Esophagus squamous epithelium (tissue), 5 donors: ENCODE results near the gene C2orf76. TPM values are rescaled to one million over a fixed set of nuclear protein-coding genes. Genes with fewer than 3 reads are reported as not detected.

Experiments
- DNase-seq: peaks from one replicate; lab custom pipeline; 2025; lab: John Stamatoyannopoulos, UW
- H3K27ac ChIP-seq, 4 donors: fragments of 200-600 bp; sonication (generic); one replicate each; pipeline ENCODE4 v1.5.1; 2016 to 2019; ENCODE audit warnings: mild to moderate bottlenecking in 1 of 4
- H3K27me3 ChIP-seq, 4 donors: fragments of 200-600 bp; sonication (generic); 1 replicate in 3 of 4; 2 replicates in 1 of 4; pipeline versions ENCODE4 v1.5.1 to v1.6.0; 2017 to 2021; ENCODE audit warnings: antibody characterized with exemption in 1 of 4
- H3K36me3 ChIP-seq, 3 donors: fragments of 200-600 bp; sonication (generic); one replicate each; pipeline ENCODE4 v1.5.1; 2016 to 2019
- H3K4me1 ChIP-seq, 3 donors: fragments of 200-600 bp; sonication (generic); one replicate each; pipeline ENCODE4 v1.5.1; 2017 to 2019
- H3K4me3 ChIP-seq, 4 donors: fragments of 200-600 bp; sonication (generic); 1 replicate in 3 of 4; 2 replicates in 1 of 4; pipeline ENCODE4 v1.5.1; 2016 to 2019; ENCODE audit warnings: mild to moderate bottlenecking in 2 of 4, moderate library complexity in 1 of 4
- H3K9me3 ChIP-seq, 3 donors: fragments of 200-600 bp; sonication (generic); one replicate each; pipeline ENCODE4 v1.5.1; 2016 to 2019
- CTCF ChIP-seq, 6 experiments: fragments of 450-650 bp in 4 of 6; fragments of 200-600 bp in 2 of 6; sonication (generic) in 2 of 6; IDR thresholded peaks; one replicate each; pipeline ENCODE4 v1.5.1; 2016 to 2019; ENCODE audit warnings: antibody characterized with exemption in 6 of 6, mild to moderate bottlenecking in 4 of 6, moderate library complexity in 4 of 6
- POLR2A ChIP-seq, 4 donors: fragments of 450-650 bp; IDR thresholded peaks; one replicate each; pipeline ENCODE4 v1.6.1; 2017; ENCODE audit warnings: antibody characterized with exemption in 4 of 4, mild to moderate bottlenecking in 4 of 4, moderate library complexity in 3 of 4
- WGBS, 2 donors: methylation state at CpG; one replicate each; pipeline ENCODE4 v1.1.5; 2018; 5-methylcytosine and 5-hydroxymethylcytosine counted together
- intact Hi-C: fragments of 100-400 bp; cut with DNase I; formaldehyde crosslinking; loops from one replicate; pipeline ENCODE4 v1.15.0; 2022
- total RNA-seq, 4 donors: library from RNA; depleted of rRNA; stranded (reverse); fragments of >200 nt; gene quantifications; one replicate each; pipeline ENCODE4 v1.1.0, GENCODE V29; 2016
- donor health status: DM: yes; HTN: yes; CAD: no.

Gene C2orf76
- total RNA-seq, 4 donors from 2014 or later, result 5.7 to 9.7 (median 8.4) TPM

GRCh38 chr2:119385466-119385865 is 18.8 kb upstream of the C2orf76 start:
- H3K9me3 ChIP-seq, result no peaks in the 10 kb centered on the region
- 72 to 90% methylated on average over 3 of the region's 3 CpGs for WGBS, 2 donors
- TF ChIP-seq POLR2A (IDR thresholded peaks at IDR 0.05), result no peak
- no peak for TF ChIP-seq CTCF (IDR thresholded peaks at IDR 0.05)
- H3K27me3 ChIP-seq, result no peaks in the 10 kb centered on the region
- intact Hi-C loops, result no loop called here
- H3K4me3 ChIP-seq, result no peak overlapping the region
- DNase-seq, result no peak
- H3K36me3 ChIP-seq, result no peaks in the 10 kb centered on the region
- H3K4me1 ChIP-seq, result peaks cover 12 to 56% (median 34%) of the 10 kb centered on the region in 3 donors
- no peak overlapping the region for H3K27ac ChIP-seq

- no peak for DNase-seq
- Histone ChIP-seq H3K4me1 (peaks cover 12 to 51% (median 34%) of the 10 kb centered on the region in 3 donors), H3K36me3 (no peaks in the 10 kb centered on the region), H3K4me3 (no peak overlapping the region), H3K27ac (no peak overlapping the region), H3K27me3 (no peaks in the 10 kb centered on the region), H3K9me3 (no peaks in the 10 kb centered on the region)
- 63% methylated on average over 2 of the region's 4 CpGs; no CpG with 5 or more reads in 1 of the 2 donors for WGBS, 2 donors
- intact Hi-C loops, result no loop called here
- no peak for TF ChIP-seq CTCF (IDR thresholded peaks at IDR 0.05)
- no peak for TF ChIP-seq POLR2A (IDR thresholded peaks at IDR 0.05)
Measured at GRCh38 chr2:119384971-119385370, 18.3 kb upstream of the C2orf76 start.

- TF ChIP-seq CTCF (IDR thresholded peaks at IDR 0.05), result no peak
- TF ChIP-seq POLR2A (IDR thresholded peaks at IDR 0.05), result no peak
- no peaks in the 10 kb centered on the region for H3K27me3 ChIP-seq
- DNase-seq, result no peak
- H3K4me3 ChIP-seq, result no peak overlapping the region
- WGBS, 2 donors, result 33 to 40% methylated on average over 5 to 6 of the region's 6 CpGs
- peak overlapping the region in 2 of 4 donors; percentile 4 to 33 for H3K27ac ChIP-seq
- H3K4me1 ChIP-seq, result peaks cover 6 to 37% (median 21%) of the 10 kb centered on the region in 3 donors
- intact Hi-C loops, result no loop called here
- no peaks in the 10 kb centered on the region for H3K9me3 ChIP-seq
- no peaks in the 10 kb centered on the region for H3K36me3 ChIP-seq
Measured at GRCh38 chr2:119383410-119384140, 16.9 kb upstream of the C2orf76 start.

- Histone ChIP-seq H3K4me1 (peaks cover 0 to 8% (median 7%) of the 10 kb centered on the region in 3 donors), H3K27me3 (no peaks in the 10 kb centered on the region), H3K4me3 (no peak overlapping the region), H3K27ac (no peak overlapping the region), H3K9me3 (peaks cover 0 to 10% (median 0%) of the 10 kb centered on the region in 3 donors), H3K36me3 (peaks cover 2 to 12% (median 2%) of the 10 kb centered on the region in 3 donors)
- intact Hi-C loops, result no loop called here
- TF ChIP-seq CTCF (IDR thresholded peaks at IDR 0.05), result no peak
- TF ChIP-seq POLR2A (IDR thresholded peaks at IDR 0.05), result no peak
- 76% methylated on average over 6 of the region's 6 CpGs for WGBS, 2 donors
- no peak for DNase-seq
Measured at GRCh38 chr2:119378566-119378965, 11.9 kb upstream of the C2orf76 start.

- intact Hi-C loops, result no loop called here
- peaks cover 0 to 2% (median under 1%) of the 10 kb centered on the region in 3 donors for H3K4me1 ChIP-seq
- no peaks in the 10 kb centered on the region for H3K27me3 ChIP-seq
- H3K9me3 ChIP-seq, result peaks cover 0 to 16% (median 0%) of the 10 kb centered on the region in 3 donors
- 62 to 69% methylated on average over 5 of the region's 5 CpGs for WGBS, 2 donors
- no peak overlapping the region for H3K27ac ChIP-seq
- no peak for TF ChIP-seq POLR2A (IDR thresholded peaks at IDR 0.05)
- TF ChIP-seq CTCF (IDR thresholded peaks at IDR 0.05), result no peak
- no peak for DNase-seq
- no peak overlapping the region for H3K4me3 ChIP-seq
- peaks cover 8 to 18% (median 8%) of the 10 kb centered on the region in 3 donors for H3K36me3 ChIP-seq
Measured at GRCh38 chr2:119377993-119378345, 11.3 kb upstream of the C2orf76 start.
